CD14-positive monocyte (primary cell): ENCODE data around the gene FATE1. TPM values are rescaled to one million over a fixed set of nuclear protein-coding genes. Genes with fewer than 3 reads are reported as not detected.

Experiments used
- DNase-seq, 3 donors: peaks; one replicate each; pipeline ENCODE4 v3.0.0-alpha.2; 2011 to 2022
- H2AFZ ChIP-seq: 2 replicates; pipeline ENCODE4 v1.6.0; 2012; ENCODE audit warnings: mild to moderate bottlenecking, low read depth, low read length, inconsistent platforms; ENCODE audit not compliant: insufficient read depth, poor library complexity, severe bottlenecking
- H3K27ac ChIP-seq, 2 donors: 1 replicate in 1 of 2; 2 replicates in 1 of 2; pipeline ENCODE4 v1.5.1; 2012 to 2013; ENCODE audit warnings: low read length in 2 of 2, control low read depth in 1 of 2, inconsistent platforms in 1 of 2, low read depth in 1 of 2, mild to moderate bottlenecking in 1 of 2
- H3K27me3 ChIP-seq, 2 donors: one replicate each; pipeline versions ENCODE4 v1.6.0 to v1.6.1; 2011 to 2013; ENCODE audit warnings: low read length in 2 of 2; ENCODE audit not compliant: control insufficient read depth in 2 of 2, insufficient read depth in 2 of 2
- H3K36me3 ChIP-seq, 2 donors: replicated peaks in 1 of 2; 1 replicate in 1 of 2; 2 replicates in 1 of 2; pipeline versions ENCODE4 v1.5.1 to v1.6.1; 2012 to 2013; ENCODE audit warnings: low read length in 2 of 2, control low read depth in 1 of 2, inconsistent platforms in 1 of 2, mild to moderate bottlenecking in 1 of 2; ENCODE audit not compliant: insufficient read depth in 2 of 2, control insufficient read depth in 1 of 2
- H3K4me1 ChIP-seq, 2 donors: 1 replicate in 1 of 2; 2 replicates in 1 of 2; pipeline versions ENCODE4 v1.5.1 to v1.6.1; 2012 to 2013; ENCODE audit warnings: low read length in 2 of 2, control low read depth in 1 of 2, inconsistent platforms in 1 of 2, mild to moderate bottlenecking in 1 of 2, moderate library complexity in 1 of 2; ENCODE audit not compliant: insufficient read depth in 2 of 2, control insufficient read depth in 1 of 2
- H3K4me2 ChIP-seq: replicated peaks from 2 replicates; pipeline ENCODE3; 2012; ENCODE audit warnings: low read length, moderate library complexity, mild to moderate bottlenecking; ENCODE audit not compliant: poor library complexity, severe bottlenecking; ENCODE audit errors: extremely low read depth
- H3K4me3 ChIP-seq, 3 experiments: fragments of 200-600 bp in 1 of 3; sonication (generic) in 1 of 3; replicated peaks in 1 of 3; 1 replicate in 2 of 3; 2 replicates in 1 of 3; pipeline ENCODE4 v1.5.1; 2011 to 2013; ENCODE audit warnings: low read length in 3 of 3, mild to moderate bottlenecking in 3 of 3, control low read depth in 2 of 3, low read depth in 2 of 3, inconsistent platforms in 1 of 3, moderate library complexity in 1 of 3
- H3K79me2 ChIP-seq: 2 replicates; pipeline ENCODE4 v1.6.0; 2012; ENCODE audit warnings: mild to moderate bottlenecking, control low read depth, inconsistent platforms, low read length, moderate library complexity; ENCODE audit not compliant: insufficient read depth
- H3K9ac ChIP-seq: 2 replicates; pipeline ENCODE4 v1.6.0; 2017; ENCODE audit warnings: low read length, mild to moderate bottlenecking; ENCODE audit not compliant: insufficient read depth, poor library complexity, severe bottlenecking
- H3K9me3 ChIP-seq, 2 donors: replicated peaks in 1 of 2; 1 replicate in 1 of 2; 2 replicates in 1 of 2; pipeline versions ENCODE4 v1.5.1 to v1.6.1; 2012 to 2013; ENCODE audit warnings: low read length in 2 of 2, control low read depth in 1 of 2; ENCODE audit not compliant: control insufficient read depth in 1 of 2, insufficient read depth in 1 of 2
- H4K20me1 ChIP-seq: 2 replicates; pipeline ENCODE4 v1.6.0; 2012; ENCODE audit warnings: mild to moderate bottlenecking, low read length, control low read depth, moderate library complexity; ENCODE audit not compliant: insufficient read depth
- H3K27ac Mint-ChIP-seq, 7 donors: one replicate each; pipeline ENCODE4 v1.8.0; 2020; ENCODE audit warnings: mild to moderate bottlenecking in 7 of 7, mixed read lengths in 7 of 7, moderate library complexity in 6 of 7, inconsistent platforms in 2 of 7
- H3K27me3 Mint-ChIP-seq, 3 donors: one replicate each; pipeline ENCODE4 v1.8.0; 2021 to 2022; ENCODE audit warnings: low read depth in 3 of 3, mild to moderate bottlenecking in 3 of 3, mixed read lengths in 3 of 3, moderate library complexity in 3 of 3, inconsistent platforms in 1 of 3
- H3K36me3 Mint-ChIP-seq, 2 donors: one replicate each; pipeline ENCODE4 v1.8.0; 2020; ENCODE audit warnings: mixed read lengths in 2 of 2, inconsistent platforms in 1 of 2, mild to moderate bottlenecking in 1 of 2
- H3K4me1 Mint-ChIP-seq: one replicate; pipeline ENCODE4 v1.8.0; 2020; ENCODE audit warnings: mild to moderate bottlenecking, mixed read lengths
- H3K4me3 Mint-ChIP-seq, 2 donors: one replicate each; pipeline ENCODE4 v1.8.0; 2020; ENCODE audit warnings: mild to moderate bottlenecking in 2 of 2, mixed read lengths in 2 of 2, moderate library complexity in 1 of 2
- H3K9me3 Mint-ChIP-seq, 7 donors: one replicate each; pipeline ENCODE4 v1.8.0; 2020 to 2022; ENCODE audit warnings: mixed read lengths in 7 of 7, mild to moderate bottlenecking in 6 of 7, moderate library complexity in 6 of 7, inconsistent platforms in 2 of 7
- whole genome bisulfite sequencing: methylation state at CpG from one replicate; pipeline ENCODE4 v1.1.5; 2013; ENCODE audit warnings: missing lambda C conversion rate; ENCODE audit not compliant: insufficient coverage; 5-methylcytosine and 5-hydroxymethylcytosine counted together
- intact Hi-C, 2 donors: fragments of 100-400 bp; cut with micrococcal nuclease; formaldehyde crosslinking; loops; one replicate each; pipeline versions ENCODE4 v1.15.0 to v1.15.1; 2023
- polyA plus RNA-seq, 3 donors: library from polyadenylated mRNA; depleted of rRNA in 1 of 3; unstranded in 2 of 3; stranded (reverse) in 1 of 3; fragments of 300-500 nt in 2 of 3; fragments of >200 nt in 1 of 3; fragmentation: Illumina TruSeq in 2 of 3; gene quantifications; 1 replicate in 2 of 3; 2 replicates in 1 of 3; pipeline ENCODE4 v1.2.3, GENCODE V29; 2012 to 2021
- TF ChIP-seq, protein P1 (sequence below): fragments of 200-600 bp; IDR thresholded peaks from one replicate; pipeline ENCODE4 v1.8.0; 2022; ENCODE audit warnings: antibody characterized with exemption, mild to moderate bottlenecking

FATE1 gene
- polyA plus RNA-seq, 3 donors, result not detected

DNA sequence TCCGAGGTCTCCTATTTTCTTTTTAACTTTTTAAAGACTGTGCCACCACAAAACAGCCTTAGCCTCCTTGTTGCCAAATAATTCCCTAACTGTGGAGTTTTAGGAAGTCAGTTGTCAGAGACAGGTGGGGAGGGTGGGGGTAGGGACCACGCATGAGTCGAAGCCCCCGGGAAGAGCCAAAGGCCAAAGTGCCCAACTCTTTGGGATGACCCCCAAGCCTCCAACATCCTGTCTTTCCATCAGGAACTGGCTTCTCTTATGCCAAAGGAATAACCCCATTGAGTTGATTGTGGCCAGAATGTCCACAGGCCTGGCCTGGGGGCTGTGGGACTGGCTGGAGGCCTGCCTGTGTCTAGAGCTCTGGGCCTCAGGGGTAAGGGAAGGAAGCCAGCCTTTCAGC is 14.8 kb upstream of the FATE1 start:
- no CpG with 5 or more reads among the region's 4 CpGs for WGBS
- peaks cover 2 to 7% (median 3%) of the 10 kb centered on the region in 3 donors for H3K27me3 Mint-ChIP-seq
- no peaks in the 10 kb centered on the region for H4K20me1 ChIP-seq
- no peaks in the 10 kb centered on the region for H3K4me1 Mint-ChIP-seq
- TF ChIP-seq, protein P1, sequence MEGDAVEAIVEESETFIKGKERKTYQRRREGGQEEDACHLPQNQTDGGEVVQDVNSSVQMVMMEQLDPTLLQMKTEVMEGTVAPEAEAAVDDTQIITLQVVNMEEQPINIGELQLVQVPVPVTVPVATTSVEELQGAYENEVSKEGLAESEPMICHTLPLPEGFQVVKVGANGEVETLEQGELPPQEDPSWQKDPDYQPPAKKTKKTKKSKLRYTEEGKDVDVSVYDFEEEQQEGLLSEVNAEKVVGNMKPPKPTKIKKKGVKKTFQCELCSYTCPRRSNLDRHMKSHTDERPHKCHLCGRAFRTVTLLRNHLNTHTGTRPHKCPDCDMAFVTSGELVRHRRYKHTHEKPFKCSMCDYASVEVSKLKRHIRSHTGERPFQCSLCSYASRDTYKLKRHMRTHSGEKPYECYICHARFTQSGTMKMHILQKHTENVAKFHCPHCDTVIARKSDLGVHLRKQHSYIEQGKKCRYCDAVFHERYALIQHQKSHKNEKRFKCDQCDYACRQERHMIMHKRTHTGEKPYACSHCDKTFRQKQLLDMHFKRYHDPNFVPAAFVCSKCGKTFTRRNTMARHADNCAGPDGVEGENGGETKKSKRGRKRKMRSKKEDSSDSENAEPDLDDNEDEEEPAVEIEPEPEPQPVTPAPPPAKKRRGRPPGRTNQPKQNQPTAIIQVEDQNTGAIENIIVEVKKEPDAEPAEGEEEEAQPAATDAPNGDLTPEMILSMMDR, result no peak
- no peaks in the 10 kb centered on the region for H3K4me1 ChIP-seq
- H3K9me3 ChIP-seq, result no peaks in the 10 kb centered on the region
- no peak overlapping the region for H2AFZ ChIP-seq
- no peaks in the 10 kb centered on the region for H3K36me3 ChIP-seq
- no peaks in the 10 kb centered on the region for H3K36me3 Mint-ChIP-seq
- H3K4me3 Mint-ChIP-seq, result no peak overlapping the region
- H3K4me2 ChIP-seq, result no peak overlapping the region
- no peak overlapping the region for H3K27ac Mint-ChIP-seq
- H3K27me3 ChIP-seq, result peaks cover 0 to 1% of the 10 kb centered on the region in 2 donors
- no peak overlapping the region for H3K27ac ChIP-seq
- intact Hi-C loops, result no loop called here
- H3K4me3 ChIP-seq, result no peak overlapping the region
- no peak overlapping the region for H3K9ac ChIP-seq
- no peaks in the 10 kb centered on the region for H3K79me2 ChIP-seq
- peaks cover 0 to 9% (median 0%) of the 10 kb centered on the region in 7 donors for H3K9me3 Mint-ChIP-seq
- DNase-seq, result no peak

DNA sequence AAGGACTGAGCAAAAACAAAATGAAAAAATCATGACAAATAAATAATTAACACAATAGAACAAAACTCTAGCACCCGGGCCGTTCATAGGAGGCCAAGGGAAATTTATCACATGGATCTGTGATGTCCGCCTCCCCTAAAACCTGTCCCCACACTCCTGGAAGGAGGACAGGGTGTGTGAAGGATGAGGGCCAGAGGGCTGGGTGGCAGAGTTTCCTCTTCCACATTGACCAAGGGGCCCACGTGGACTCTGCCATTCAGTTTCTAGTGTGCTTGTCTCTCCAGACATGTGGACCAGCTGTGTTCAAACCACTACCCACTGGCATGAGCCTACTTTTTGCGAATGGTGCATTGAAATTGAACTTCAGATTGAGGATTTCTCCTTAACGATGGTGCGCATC is 14.3 kb upstream of the FATE1 start:
- WGBS, result 94% methylated on average over 3 of the region's 7 CpGs
- Histone ChIP-seq H3K4me1 (no peaks in the 10 kb centered on the region), H3K36me3 (no peaks in the 10 kb centered on the region), H3K4me2 (no peak overlapping the region), H2AFZ (no peak overlapping the region), H3K27ac (no peak overlapping the region), H3K27me3 (no peaks in the 10 kb centered on the region), H3K9ac (no peak overlapping the region), H3K79me2 (no peaks in the 10 kb centered on the region), H4K20me1 (no peaks in the 10 kb centered on the region), H3K9me3 (no peaks in the 10 kb centered on the region), H3K4me3 (no peak overlapping the region)
- Mint-ChIP-seq H3K27ac (no peak overlapping the region), H3K27me3 (peaks cover 1 to 5% (median 3%) of the 10 kb centered on the region in 3 donors), H3K36me3 (no peaks in the 10 kb centered on the region), H3K4me1 (no peaks in the 10 kb centered on the region), H3K4me3 (no peak overlapping the region), H3K9me3 (peaks cover 0 to 10% (median 0%) of the 10 kb centered on the region in 7 donors)
- no peak for DNase-seq
- intact Hi-C loops, result no loop called here
- TF ChIP-seq, protein P1, result no peak
